ENCODE measurements around the gene GIPC1. TPM values are rescaled to one million over a fixed set of nuclear protein-coding genes. Genes with fewer than 3 reads are reported as not detected.
"Not testable (repeated sequence)": the region's sequence is repeated elsewhere in the genome, so short reads cannot be mapped to it uniquely, and the experiment has no call there.

Gene GIPC1
- total RNA-seq, 2 experiments from 2014 or later, result 26.2 to 30.8 TPM

- no peak for ATAC-seq
- Mint-ChIP-seq H3K27me3 (no peaks in the 10 kb centered on the region), H3K4me3 (peak overlapping the region; percentile 83), H3K4me1 (peaks cover 55% of the 10 kb centered on the region), H3K9me3 (ENCODE audit: low read depth) (no peaks in the 10 kb centered on the region), H3K27ac (peak overlapping the region; percentile 75), H3K36me3 (peaks cover 34% of the 10 kb centered on the region)
- no peak for DNase-seq
- CTCF ChIA-PET, result interaction anchor here (1.6 to 4.5 kb wide), 2 partner anchors 9 to 13 kb away, joined by 4 to 73 read pairs; no protein-coding TSS in a partner anchor
Measured at GRCh38 chr19:14515501-14516047, 19.6 kb upstream of the GIPC1 start.

- CTCF ChIA-PET, result interaction anchor here (1.6 to 4.5 kb wide), 4 partner anchors 8 to 42 kb away, joined by 4 to 73 read pairs (median 6); no protein-coding TSS in a partner anchor
- Mint-ChIP-seq H3K36me3 (peaks cover 34% of the 10 kb centered on the region), H3K9me3 (ENCODE audit: low read depth) (no peaks in the 10 kb centered on the region), H3K4me3 (no peak overlapping the region), H3K27me3 (no peaks in the 10 kb centered on the region), H3K4me1 (peaks cover 46% of the 10 kb centered on the region), H3K27ac (no peak overlapping the region)
- ATAC-seq (no peak), DNase-seq (no peak)
Measured at GRCh38 chr19:14514215-14514863, 18.4 kb upstream of the GIPC1 start.

DNA sequence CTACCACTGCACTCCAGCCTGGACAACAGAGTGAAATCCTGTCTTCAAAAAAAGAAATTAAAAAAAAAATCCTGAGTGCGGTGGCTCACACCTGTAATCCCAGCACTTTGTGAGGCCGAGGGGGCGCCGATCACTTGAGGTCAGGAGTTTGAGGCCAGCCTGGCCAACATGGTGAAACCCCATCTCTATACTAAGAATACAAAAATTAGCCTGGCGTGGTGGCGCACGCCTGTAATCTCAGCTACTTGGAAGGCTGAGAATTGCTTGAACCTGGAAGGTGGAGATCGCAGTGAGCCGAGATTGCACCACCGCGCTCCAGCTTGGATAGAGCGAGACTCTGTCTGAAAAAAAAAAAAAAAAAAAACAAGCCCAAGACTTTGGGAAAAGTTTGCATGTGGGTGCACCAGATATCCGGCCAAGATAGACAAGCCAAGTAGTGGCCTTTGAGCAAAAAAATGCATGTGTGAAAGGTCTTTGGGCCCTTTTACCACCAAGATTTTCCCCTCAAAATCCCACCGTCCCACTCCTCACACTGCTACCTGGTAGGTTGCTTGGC, 16.6 kb upstream of the GIPC1 start:
- CTCF ChIA-PET, result interaction anchor here (2.0 kb wide), 1 partner anchor 44 kb away, joined by 6 read pairs; no protein-coding TSS in a partner anchor
- H3K27me3 Mint-ChIP-seq, result no peaks in the 10 kb centered on the region
- H3K9me3 Mint-ChIP-seq (ENCODE audit: low read depth), result no peaks in the 10 kb centered on the region
- peaks cover 34% of the 10 kb centered on the region for H3K36me3 Mint-ChIP-seq
- DNase-seq (no peak), ATAC-seq (no peak)
- no peak overlapping the region for H3K27ac Mint-ChIP-seq
- H3K4me3 Mint-ChIP-seq, result no peak overlapping the region
- H3K4me1 Mint-ChIP-seq, result peaks cover 46% of the 10 kb centered on the region

- no peak for DNase-seq
- peaks cover 23% of the 10 kb centered on the region for H3K36me3 Mint-ChIP-seq
- H3K9me3 Mint-ChIP-seq (ENCODE audit: low read depth), result no peaks in the 10 kb centered on the region
- H3K27ac Mint-ChIP-seq, result no peak overlapping the region
- H3K4me1 Mint-ChIP-seq, result peaks cover 51% of the 10 kb centered on the region
- CTCF ChIA-PET, result interaction anchor here (0.7 kb wide), 1 partner anchor 10 kb away, joined by 3 read pairs; no protein-coding TSS in a partner anchor
- ATAC-seq, result no peak
- H3K4me3 Mint-ChIP-seq, result no peak overlapping the region
- no peaks in the 10 kb centered on the region for H3K27me3 Mint-ChIP-seq
Measured at GRCh38 chr19:14511229-14511593, 15.3 kb upstream of the GIPC1 start.

GRCh38 chr19:14510311-14511228, 14.6 kb upstream of the GIPC1 start:
- ATAC-seq (no peak), DNase-seq (no peak)
- Mint-ChIP-seq H3K4me1 (peaks cover 51% of the 10 kb centered on the region), H3K36me3 (peaks cover 16% of the 10 kb centered on the region), H3K27ac (no peak overlapping the region), H3K9me3 (ENCODE audit: low read depth) (no peaks in the 10 kb centered on the region), H3K4me3 (no peak overlapping the region), H3K27me3 (no peaks in the 10 kb centered on the region)
- CTCF ChIA-PET, result interaction anchor here (1.3 kb wide), 1 partner anchor 15 kb away, joined by 5 read pairs; no protein-coding TSS in a partner anchor

GRCh38 chr19:14507704-14508542, 12.0 kb upstream of the GIPC1 start:
- Mint-ChIP-seq H3K27me3 (no peaks in the 10 kb centered on the region), H3K36me3 (no peaks in the 10 kb centered on the region), H3K9me3 (ENCODE audit: low read depth) (no peaks in the 10 kb centered on the region), H3K4me1 (peaks cover 38% of the 10 kb centered on the region), H3K4me3 (no peak overlapping the region), H3K27ac (no peak overlapping the region)
- DNase-seq (no peak), ATAC-seq (no peak)
- CTCF ChIA-PET, result interaction anchor here (1.3 to 6.1 kb wide), 7 partner anchors 9 to 371 kb away, joined by 3 to 73 read pairs (median 29); partner anchors contain the start of genes ASF1B, DNAJB1 and GIPC1

GRCh38 chr19:14505488-14506239, 9.7 kb upstream of the GIPC1 start:
- Mint-ChIP-seq H3K9me3 (ENCODE audit: low read depth) (no peaks in the 10 kb centered on the region), H3K4me3 (no peak overlapping the region), H3K36me3 (no peaks in the 10 kb centered on the region), H3K27me3 (no peaks in the 10 kb centered on the region), H3K4me1 (peaks cover 33% of the 10 kb centered on the region), H3K27ac (peak overlapping the region; percentile 65)
- DNase-seq (peak; percentile 82), ATAC-seq (peak; percentile 72)
- CTCF ChIA-PET, result interaction anchor here (0.5 to 6.1 kb wide), 26 partner anchors 8 to 390 kb away, joined by 3 to 73 read pairs (median 5); partner anchors contain the start of genes ASF1B, DNAJB1, GIPC1 and TECR

- CTCF ChIA-PET, result interaction anchor here (1.1 to 6.1 kb wide), 12 partner anchors 9 to 368 kb away, joined by 3 to 73 read pairs (median 9); partner anchors contain the start of genes ASF1B, DNAJB1, GIPC1 and PTGER1
- not testable (repeated sequence) for H3K9me3 Mint-ChIP-seq (ENCODE audit: low read depth); H3K36me3 Mint-ChIP-seq; DNase-seq; ATAC-seq; H3K27ac Mint-ChIP-seq; H3K27me3 Mint-ChIP-seq; H3K4me3 Mint-ChIP-seq
- H3K4me1 Mint-ChIP-seq, result peaks cover 29% of the 10 kb centered on the region
Measured at GRCh38 chr19:14504575-14504974, 8.6 kb upstream of the GIPC1 start.

- Mint-ChIP-seq H3K27me3 (no peaks in the 10 kb centered on the region), H3K4me1 (peaks cover 28% of the 10 kb centered on the region), H3K27ac (no peak overlapping the region), H3K36me3 (no peaks in the 10 kb centered on the region), H3K4me3 (no peak overlapping the region), H3K9me3 (ENCODE audit: low read depth) (no peaks in the 10 kb centered on the region)
- DNase-seq (no peak), ATAC-seq (no peak)
- CTCF ChIA-PET, result interaction anchor here (1.3 to 6.1 kb wide), 5 partner anchors 7 to 444 kb away, joined by 3 to 73 read pairs (median 29); partner anchors contain the start of genes DNAJB1 and GIPC1
Measured at GRCh38 chr19:14503285-14503684, 7.4 kb upstream of the GIPC1 start.

- Mint-ChIP-seq H3K9me3 (ENCODE audit: low read depth) (no peaks in the 10 kb centered on the region), H3K27ac (no peak overlapping the region), H3K27me3 (peaks cover under 1% of the 10 kb centered on the region), H3K36me3 (no peaks in the 10 kb centered on the region), H3K4me1 (peaks cover 23% of the 10 kb centered on the region), H3K4me3 (no peak overlapping the region)
- no peak for ATAC-seq
- DNase-seq, result no peak
- CTCF ChIA-PET, result interaction anchor here (1.0 to 1.6 kb wide), 5 partner anchors 13 to 443 kb away, joined by 3 to 4 read pairs (median 4); partner anchors contain the start of gene DNAJB1
Measured at GRCh38 chr19:14502334-14503092, 6.6 kb upstream of the GIPC1 start.

Data from activated CD8-positive, alpha-beta memory T cell treated with anti-CD3 and anti-CD28 coated beads, Interleukin-2, amount 10 ng/mL, durations not matched to agents 7 days and 5 days (primary cell).